RWPE1 (cell line): ENCODE results near the gene ODAD3.

Experiments
- CTCF ChIA-PET: fragments of 350-600 bp; sonication (Branson Sonifier 250); formaldehyde crosslinking; extraction: SDS; loops from one replicate; lab custom pipeline; 2021; lab: Yijun Ruan, JAX
- POLR2A ChIA-PET: fragments of 400-600 bp; formaldehyde crosslinking; extraction: SDS; loops from one replicate; lab custom pipeline; 2020; ENCODE audit warnings: antibody characterized with exemption; ENCODE audit not compliant: low non-redundant PET; lab: Yijun Ruan, JAX
- DNase-seq: peaks from one replicate; pipeline ENCODE4 v3.0.0; 2012; ENCODE audit warnings: low spot score
- H3K27ac ChIP-seq: fragments of 450-650 bp; 2 replicates; pipeline ENCODE4 v1.5.1; 2017
- TF ChIP-seq, protein P1 (sequence below): fragments of 450-650 bp; conservative IDR thresholded peaks from 2 replicates; pipeline ENCODE4 v1.5.1; 2017; ENCODE audit warnings: low read depth, mild to moderate bottlenecking

ODAD3 gene

DNA sequence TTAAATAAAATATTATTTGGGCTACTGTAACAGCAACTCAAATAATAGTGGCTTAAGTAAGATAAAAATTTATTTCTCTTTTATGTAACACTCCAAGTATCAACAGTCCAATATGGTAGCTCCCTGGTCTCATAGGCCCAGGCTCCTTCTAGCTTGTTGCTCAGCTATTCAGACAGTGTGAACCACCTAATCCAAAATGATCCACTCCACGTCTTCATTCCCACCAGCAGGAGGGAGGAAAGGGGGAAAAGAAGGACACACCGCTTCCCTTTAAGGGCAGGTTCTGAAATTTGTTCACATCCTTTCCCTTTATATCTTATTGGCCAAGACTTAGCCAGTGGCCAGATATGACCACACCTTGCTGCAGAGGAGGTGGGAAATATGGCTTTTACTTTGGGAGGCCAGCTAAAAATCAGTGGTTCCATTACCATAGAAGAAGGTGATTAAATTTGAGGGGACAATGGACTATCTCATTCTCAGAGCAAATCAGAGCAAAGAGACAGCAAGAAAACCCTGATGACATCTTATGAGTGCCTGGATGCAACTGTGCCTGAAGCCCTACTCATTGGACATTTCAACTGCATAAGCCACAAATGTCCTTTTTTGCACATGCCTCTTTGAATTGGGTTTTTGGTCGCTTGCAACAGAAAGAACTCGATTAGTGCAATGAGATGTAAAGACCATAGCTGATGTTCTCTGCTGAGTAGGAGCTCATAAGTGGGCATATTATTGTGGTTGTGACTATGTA is 43.8 kb downstream of the ODAD3 start:
- no peak for DNase-seq
- TF ChIP-seq, protein P1, sequence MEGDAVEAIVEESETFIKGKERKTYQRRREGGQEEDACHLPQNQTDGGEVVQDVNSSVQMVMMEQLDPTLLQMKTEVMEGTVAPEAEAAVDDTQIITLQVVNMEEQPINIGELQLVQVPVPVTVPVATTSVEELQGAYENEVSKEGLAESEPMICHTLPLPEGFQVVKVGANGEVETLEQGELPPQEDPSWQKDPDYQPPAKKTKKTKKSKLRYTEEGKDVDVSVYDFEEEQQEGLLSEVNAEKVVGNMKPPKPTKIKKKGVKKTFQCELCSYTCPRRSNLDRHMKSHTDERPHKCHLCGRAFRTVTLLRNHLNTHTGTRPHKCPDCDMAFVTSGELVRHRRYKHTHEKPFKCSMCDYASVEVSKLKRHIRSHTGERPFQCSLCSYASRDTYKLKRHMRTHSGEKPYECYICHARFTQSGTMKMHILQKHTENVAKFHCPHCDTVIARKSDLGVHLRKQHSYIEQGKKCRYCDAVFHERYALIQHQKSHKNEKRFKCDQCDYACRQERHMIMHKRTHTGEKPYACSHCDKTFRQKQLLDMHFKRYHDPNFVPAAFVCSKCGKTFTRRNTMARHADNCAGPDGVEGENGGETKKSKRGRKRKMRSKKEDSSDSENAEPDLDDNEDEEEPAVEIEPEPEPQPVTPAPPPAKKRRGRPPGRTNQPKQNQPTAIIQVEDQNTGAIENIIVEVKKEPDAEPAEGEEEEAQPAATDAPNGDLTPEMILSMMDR: no peak
- POLR2A ChIA-PET: no interaction called here
- no peak overlapping the region for H3K27ac ChIP-seq
- CTCF ChIA-PET: interaction anchor here (0.6 to 1.8 kb wide), 3 partner anchors 9 to 10 kb away, joined by 4 to 9 read pairs (median 4); no protein-coding TSS in a partner anchor

DNA sequence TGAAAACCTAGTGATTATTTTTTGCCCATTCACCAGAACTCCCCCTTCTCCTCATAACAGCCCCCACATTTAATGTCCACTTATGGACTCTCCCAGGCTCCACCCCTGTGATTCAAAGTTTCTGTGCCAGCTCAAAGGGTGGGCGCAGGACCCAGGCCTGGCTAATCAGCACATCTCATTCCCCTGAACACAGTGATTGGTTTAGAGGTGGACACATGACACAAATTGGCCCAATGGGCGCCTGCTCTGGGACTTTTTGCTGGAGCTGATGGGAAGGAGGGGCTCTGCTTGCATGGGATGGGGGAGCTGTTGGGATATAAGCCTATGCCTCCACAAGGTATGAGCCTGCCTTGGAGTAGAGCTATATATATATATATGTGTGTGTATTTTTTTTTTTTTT is 44.6 kb downstream of the ODAD3 start:
- TF ChIP-seq, protein P1: no peak
- POLR2A ChIA-PET: no interaction called here
- no peak for DNase-seq
- H3K27ac ChIP-seq: no peak overlapping the region
- CTCF ChIA-PET: interaction anchor here (1.0 to 1.8 kb wide), 2 partner anchors 8 to 9 kb away, joined by 4 to 9 read pairs; no protein-coding TSS in a partner anchor

DNA sequence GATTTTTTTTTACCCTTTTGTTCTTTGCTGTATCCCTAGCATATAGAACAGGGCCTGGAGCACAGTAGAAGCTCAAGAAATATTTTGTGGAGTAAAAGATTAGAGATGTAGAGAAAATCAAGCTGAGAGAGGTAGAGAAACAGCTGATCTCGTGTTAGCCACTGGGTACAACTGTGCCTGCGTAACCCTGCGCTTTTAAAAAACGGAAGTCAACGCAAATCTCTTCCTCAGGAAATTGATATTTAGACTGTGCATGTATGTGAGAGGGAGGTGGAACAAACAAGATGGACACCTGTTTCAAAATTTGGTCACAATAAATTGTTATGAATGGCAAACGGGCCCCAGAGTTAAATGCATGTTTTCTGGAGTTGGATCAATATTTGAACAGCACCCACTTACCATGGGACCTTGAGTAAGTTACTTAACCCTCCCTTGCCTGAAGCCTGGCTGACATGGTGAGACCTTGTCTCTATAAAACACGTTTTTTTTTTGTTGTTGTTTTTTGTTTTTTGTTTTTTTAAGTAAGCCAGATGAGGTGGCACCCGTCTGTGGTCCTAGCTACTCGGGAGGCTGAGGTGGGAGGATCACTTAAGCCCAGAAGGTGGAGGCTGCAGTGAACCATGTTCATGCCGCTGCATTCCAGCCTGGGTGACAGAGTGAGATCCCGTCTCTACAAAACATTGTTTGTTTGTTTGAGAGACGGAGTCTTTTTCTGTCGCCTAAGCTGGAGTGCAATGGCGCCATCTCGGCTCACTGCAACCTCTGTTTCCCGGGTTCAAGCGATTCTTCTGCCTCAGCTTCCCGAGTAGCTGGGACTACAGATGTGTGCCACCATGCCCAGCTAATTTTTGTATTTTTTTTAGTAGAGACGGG is 47.5 kb downstream of the ODAD3 start:
- H3K27ac ChIP-seq: no peak overlapping the region
- CTCF ChIA-PET: interaction anchor here (0.6 kb wide), 2 partner anchors 141 to 217 kb away, joined by 3 read pairs; no protein-coding TSS in a partner anchor
- TF ChIP-seq, protein P1: no peak
- no peak for DNase-seq
- POLR2A ChIA-PET: no interaction called here

GRCh38 chr19:11384778-11385129 is 50.2 kb downstream of the ODAD3 start:
- peak overlapping the region; percentile 28 for H3K27ac ChIP-seq
- CTCF ChIA-PET: interaction anchor here (0.6 to 0.7 kb wide), 2 partner anchors 536 to 1347 kb away, joined by 3 read pairs; partner anchors contain the start of gene C19orf38
- TF ChIP-seq, protein P1: no peak
- POLR2A ChIA-PET: interaction anchor here (0.7 kb wide), 1 partner anchor 520 kb away, joined by 10 read pairs; no protein-coding TSS in a partner anchor
- DNase-seq: no peak

GRCh38 chr19:11383706-11384048 is 51.2 kb downstream of the ODAD3 start:
- no peak for DNase-seq
- POLR2A ChIA-PET: interaction anchor here (2.1 kb wide), 1 partner anchor 99 kb away, joined by 10 read pairs; no protein-coding TSS in a partner anchor
- TF ChIP-seq, protein P1: no peak
- CTCF ChIA-PET: interaction anchor here (0.6 to 1.8 kb wide), 5 partner anchors 39 to 99 kb away, joined by 3 to 11 read pairs (median 4); partner anchors contain the start of gene ELAVL3
- peak overlapping the region; percentile 56 for H3K27ac ChIP-seq
